GM23338 (cell line): ENCODE measurements around the gene KIAA1755. TPM values are rescaled to one million over a fixed set of nuclear protein-coding genes. Genes with fewer than 3 reads are reported as not detected.

ENCODE experiments used
- ATAC-seq: fragments of 200-7000 bp; cut with Tn5 transposase; 3 replicates; pipeline ENCODE4 v1.9.1; 2020
- DNase-seq: peaks from one replicate; pipeline ENCODE4 v3.0.0-alpha.2; 2015; ENCODE audit warnings: low spot score
- H2AFZ ChIP-seq: fragments of 200-600 bp; sonication (generic); 2 replicates; pipeline ENCODE4 v1.8.0; 2016; ENCODE audit warnings: antibody characterized with exemption, mild to moderate bottlenecking, moderate library complexity
- H3F3A ChIP-seq: fragments of 200-600 bp; sonication (generic); replicated peaks from 2 replicates; pipeline ENCODE4 v1.8.0; 2017; ENCODE audit warnings: antibody characterized with exemption, mixed run types, low read depth
- H3K27ac ChIP-seq: fragments of 200-600 bp; sonication (generic); 2 replicates; pipeline ENCODE4 v1.6.1; 2016; ENCODE audit warnings: low read depth
- H3K27me3 ChIP-seq: fragments of 200-600 bp; sonication (generic); 2 replicates; pipeline ENCODE4 v1.8.0; 2016; ENCODE audit warnings: mild to moderate bottlenecking, mixed run types, moderate library complexity; ENCODE audit not compliant: insufficient read depth
- H3K36me3 ChIP-seq: fragments of 200-600 bp; sonication (generic); 2 replicates; pipeline ENCODE4 v1.8.0; 2016; ENCODE audit warnings: mild to moderate bottlenecking; ENCODE audit not compliant: insufficient read depth
- H3K4me1 ChIP-seq: fragments of 200-600 bp; sonication (generic); 2 replicates; pipeline ENCODE4 v1.8.0; 2016; ENCODE audit warnings: mild to moderate bottlenecking, moderate library complexity; ENCODE audit not compliant: insufficient read depth
- H3K4me2 ChIP-seq: fragments of 200-600 bp; sonication (generic); 2 replicates; pipeline ENCODE4 v1.7.1; 2017; ENCODE audit warnings: mixed run types
- H3K4me3 ChIP-seq: fragments of 200-600 bp; sonication (generic); 2 replicates; pipeline ENCODE4 v1.6.1; 2016; ENCODE audit warnings: mixed run types
- H3K79me2 ChIP-seq: fragments of 200-600 bp; sonication (generic); replicated peaks from 2 replicates; pipeline ENCODE4 v1.8.0; 2017; ENCODE audit warnings: mild to moderate bottlenecking; ENCODE audit not compliant: insufficient read depth
- H3K9me2 ChIP-seq: fragments of 200-600 bp; sonication (generic); 2 replicates; pipeline ENCODE4 v1.8.0; 2017; ENCODE audit not compliant: insufficient read depth
- H4K20me1 ChIP-seq: fragments of 200-600 bp; sonication (generic); replicated peaks from 2 replicates; pipeline ENCODE4 v1.8.0; 2017; ENCODE audit warnings: mild to moderate bottlenecking; ENCODE audit not compliant: insufficient read depth
- H3K27ac Mint-ChIP-seq: 2 replicates; pipeline ENCODE4 v1.8.0; 2020; ENCODE audit warnings: inconsistent platforms, mild to moderate bottlenecking, moderate library complexity, mixed read lengths
- H3K27me3 Mint-ChIP-seq: 3 replicates; pipeline ENCODE4 v1.8.0; 2022; ENCODE audit warnings: low read depth, mild to moderate bottlenecking, moderate library complexity, mixed read lengths, inconsistent platforms; ENCODE audit not compliant: insufficient read depth, poor library complexity
- H3K36me3 Mint-ChIP-seq: 3 replicates; pipeline ENCODE4 v1.8.0; 2021; ENCODE audit warnings: low read depth, mild to moderate bottlenecking, inconsistent platforms, moderate library complexity, mixed read lengths
- H3K4me1 Mint-ChIP-seq: 3 replicates; pipeline ENCODE4 v1.8.0; 2020; ENCODE audit warnings: mild to moderate bottlenecking, inconsistent platforms, mixed read lengths
- H3K4me3 Mint-ChIP-seq: 3 replicates; pipeline ENCODE4 v1.8.0; 2021; ENCODE audit warnings: moderate library complexity, mild to moderate bottlenecking, inconsistent platforms, mixed read lengths
- H3K9me3 Mint-ChIP-seq: 3 replicates; pipeline ENCODE4 v1.8.0; 2020; ENCODE audit warnings: moderate library complexity, mild to moderate bottlenecking, inconsistent platforms, mixed read lengths
- CREB1 ChIP-seq: fragments of 250-450 bp; sonication (Bioruptor Pico); IDR thresholded peaks from 2 replicates; pipeline ENCODE4 v1.5.0; 2020; ENCODE audit warnings: low read depth, mild to moderate bottlenecking, moderate library complexity
- CTCF ChIP-seq, 2 experiments: fragments of 200-600 bp in 1 of 2; sonication (generic) in 1 of 2; conservative IDR thresholded peaks; 2 replicates each; pipeline versions ENCODE4 v1.5.1 to v1.6.1; 2016 to 2017; ENCODE audit warnings: antibody characterized with exemption in 2 of 2, low read depth in 2 of 2, mild to moderate bottlenecking in 2 of 2, moderate library complexity in 1 of 2
- ETS1 ChIP-seq: IDR thresholded peaks from 2 replicates; pipeline ENCODE4 v1.6.1; 2016; ENCODE audit warnings: antibody characterized with exemption
- EZH2phosphoT487 ChIP-seq: fragments of 200-600 bp; sonication (generic); IDR thresholded peaks from one replicate; pipeline ENCODE4 v1.8.1; 2018; ENCODE audit warnings: antibody characterized with exemption; ENCODE audit not compliant: unreplicated experiment
- JUNB ChIP-seq: IDR thresholded peaks from one replicate; pipeline ENCODE4 v1.6.1; 2016; ENCODE audit warnings: antibody characterized with exemption; ENCODE audit not compliant: unreplicated experiment
- STAT1 ChIP-seq: IDR thresholded peaks from one replicate; pipeline ENCODE4 v1.6.1; 2016; ENCODE audit warnings: antibody characterized with exemption; ENCODE audit not compliant: unreplicated experiment
- ZNF331 ChIP-seq: fragments of 250-450 bp; sonication (Bioruptor Pico); IDR thresholded peaks from 2 replicates; pipeline ENCODE4 v1.5.0; 2020; ENCODE audit warnings: low read depth, mild to moderate bottlenecking, moderate library complexity
- ZNF462 ChIP-seq: fragments of 250-450 bp; sonication (Bioruptor Pico); IDR thresholded peaks from 2 replicates; pipeline ENCODE4 v1.5.0; 2020; ENCODE audit warnings: mild to moderate bottlenecking, moderate library complexity
- polyA plus RNA-seq: library from polyadenylated mRNA; unstranded; fragments of >200 nt; fragmentation: Nextera tagmentation; extraction: Ambion mirVana; gene quantifications from 2 replicates; pipeline ENCODE4 v1.2.1, GENCODE V29; 2016
- total RNA-seq: library from RNA; depleted of rRNA; stranded (reverse); fragments of >200 nt; shearing (Covaris generic); gene quantifications from 2 replicates; pipeline ENCODE4 v1.2.3, GENCODE V29; 2014

Gene KIAA1755
- total and polyA plus RNA-seq, 2 experiments from 2014 or later, result 0.28 TPM; not detected in 1

DNA sequence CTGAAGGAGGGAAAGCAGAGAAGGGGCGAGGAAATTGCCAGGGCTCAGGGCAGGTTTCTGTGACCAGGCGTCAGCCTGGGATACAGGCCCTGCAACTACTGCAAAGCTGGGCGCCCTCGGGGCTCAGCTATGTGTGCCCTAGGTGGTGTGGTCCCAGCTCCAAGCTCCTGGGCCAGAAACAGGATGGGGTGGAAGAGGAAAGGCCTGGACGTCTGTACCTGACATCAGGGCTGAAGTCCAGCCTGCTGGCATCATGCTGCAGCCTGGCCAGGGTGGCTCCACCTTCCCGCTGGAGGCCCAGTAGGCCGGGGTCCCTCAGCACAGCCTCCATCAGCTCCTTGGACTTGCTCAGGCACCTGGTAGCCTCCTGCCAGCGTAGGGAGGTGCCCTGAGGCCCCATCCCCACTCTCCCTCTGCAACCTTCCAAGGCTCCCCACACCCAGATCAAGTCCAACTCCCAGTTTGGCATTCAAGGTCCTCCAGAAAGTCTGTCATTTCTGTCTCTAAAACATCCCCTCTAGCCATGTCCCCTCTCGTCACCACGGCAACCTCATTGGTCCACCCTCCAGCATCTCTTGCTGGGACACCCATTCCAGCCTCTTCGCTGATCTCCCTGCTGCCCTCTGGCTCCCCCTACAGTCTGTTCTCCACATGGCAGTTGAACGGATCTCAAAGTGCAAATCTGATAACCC is 38.2 kb downstream of the KIAA1755 start:
- Histone ChIP-seq H3K9me2 (no peaks in the 10 kb centered on the region), H3K36me3 (no peaks in the 10 kb centered on the region), H3K27me3 (no peaks in the 10 kb centered on the region), H3K4me2 (no peak overlapping the region), H3K27ac (no peak overlapping the region), H3K4me3 (no peak overlapping the region), H2AFZ (no peak overlapping the region), H3K4me1 (no peaks in the 10 kb centered on the region), H3F3A (no peaks in the 10 kb centered on the region), H4K20me1 (no peaks in the 10 kb centered on the region), H3K79me2 (no peaks in the 10 kb centered on the region)
- H3K4me1 Mint-ChIP-seq, result peaks cover 3% of the 10 kb centered on the region; the same call in 2 of the 3 replicates
- ATAC-seq (peak; percentile 44), DNase-seq (peak; percentile 89)
- H3K9me3 Mint-ChIP-seq, result no peaks in the 10 kb centered on the region
- no peak overlapping the region for H3K4me3 Mint-ChIP-seq
- H3K27me3 Mint-ChIP-seq, result peaks cover 7% of the 10 kb centered on the region
- H3K36me3 Mint-ChIP-seq, result no peaks in the 10 kb centered on the region
- H3K27ac Mint-ChIP-seq, result no peak overlapping the region
- TF ChIP-seq ZNF462 (no peak), CREB1 (CRISPR knock-in tag) (no peak), STAT1 (no peak), EZH2phosphoT487 (no peak), JUNB (no peak), CTCF (conservative IDR thresholded peaks at IDR 0.05; ENCODE audit: low read depth in 2 of 2) (peak; percentile 85 to 95), ETS1 (no peak), ZNF331 (no peak)
